Stimulated activated CD8-positive, alpha-beta memory T cell treated with anti-CD3 and anti-CD28 coated beads, Interleukin-12 subunit alpha, Interleukin-12 subunit beta, amount 100 ng/mL, for 4 hours (primary cell): Measurements from ENCODE around the gene EGLN1.

Source experiments
- DNase-seq: peaks from one replicate; pipeline ENCODE4 v3.0.0-alpha.2; 2020; ENCODE audit warnings: low read depth

The EGLN1 gene

DNA sequence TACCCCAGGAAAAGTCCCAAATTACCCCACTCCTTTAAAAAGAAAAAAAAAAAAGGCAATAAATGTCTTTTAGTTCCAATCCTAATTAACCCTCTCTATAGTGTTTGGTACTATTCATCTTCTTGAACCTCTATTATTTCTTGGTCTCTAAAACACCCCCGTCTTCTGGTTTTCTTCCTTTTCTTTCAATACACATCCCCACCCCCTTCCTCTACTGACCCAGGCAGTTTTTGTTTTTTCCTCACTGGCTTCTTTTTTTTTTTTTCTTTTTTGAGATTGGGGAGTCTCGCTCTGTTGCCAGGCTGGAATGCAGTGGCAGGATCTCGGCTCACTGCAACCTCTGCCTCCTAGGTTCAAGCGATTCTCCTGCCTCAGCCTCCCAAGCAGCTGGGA is 26.1 kb downstream of the EGLN1 start:
- no peak for DNase-seq

- no peak for DNase-seq
These were observed 26.8 kb downstream of the EGLN1 start for GRCh38 chr1:231395076-231395997.

DNA sequence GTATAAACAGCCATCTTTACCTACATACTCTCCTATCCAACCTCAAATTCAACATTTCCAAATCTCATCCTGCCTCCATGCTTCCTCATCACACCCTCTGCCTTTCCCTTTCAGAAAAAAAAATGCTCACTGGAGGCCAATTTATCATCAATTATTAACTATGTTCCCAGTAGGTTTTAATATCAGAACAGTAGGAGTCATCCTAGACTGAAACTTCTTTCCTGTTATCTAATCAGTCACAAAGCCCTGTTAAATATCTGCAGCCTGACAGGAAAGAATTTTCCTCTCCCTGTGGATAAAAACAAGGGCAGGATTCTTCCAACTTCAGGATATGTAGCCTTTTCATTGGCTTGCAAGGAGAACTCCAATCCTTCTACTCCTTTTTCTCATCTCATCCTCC is 28.4 kb downstream of the EGLN1 start:
- no peak for DNase-seq

DNA sequence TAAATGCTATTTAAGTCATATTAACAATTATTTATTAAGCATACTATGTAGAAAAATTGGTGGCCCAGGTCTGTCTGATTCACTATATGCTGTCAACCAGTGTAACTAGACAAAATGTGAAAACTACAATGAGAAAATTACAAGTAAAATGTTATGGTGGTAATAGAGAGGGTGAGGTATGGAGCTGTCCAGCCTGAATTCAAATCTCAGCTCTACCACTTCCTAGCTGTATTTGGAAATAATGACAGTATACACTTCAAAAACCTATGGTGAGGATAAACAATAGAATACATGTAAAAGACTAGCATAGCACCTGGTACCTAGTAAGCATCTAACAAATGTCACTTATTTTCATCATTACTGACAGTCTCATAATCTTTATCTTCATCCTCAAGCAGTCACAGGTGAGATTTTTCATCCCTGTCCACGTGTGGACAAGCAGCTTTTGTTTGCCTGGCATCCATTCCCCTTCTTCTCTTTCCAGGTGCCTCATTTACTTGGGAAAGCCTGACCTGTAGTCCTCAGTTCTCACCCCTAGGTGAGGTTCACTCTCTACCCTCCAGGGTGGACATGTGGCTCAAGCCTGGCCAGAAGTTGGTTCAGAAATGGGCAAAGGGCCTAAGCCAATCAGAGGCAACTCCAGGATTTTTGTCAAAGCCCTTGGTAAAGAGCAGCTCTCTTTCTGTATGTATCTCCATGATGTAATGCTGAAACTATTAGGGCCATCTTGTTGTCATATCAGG is 29.5 kb downstream of the EGLN1 start:
- no peak for DNase-seq

- DNase-seq, result no peak
These were observed 32.0 kb downstream of the EGLN1 start for GRCh38 chr1:231390071-231390470.

GRCh38 chr1:231387770-231388669 is 34.1 kb downstream of the EGLN1 start:
- no peak for DNase-seq

DNA sequence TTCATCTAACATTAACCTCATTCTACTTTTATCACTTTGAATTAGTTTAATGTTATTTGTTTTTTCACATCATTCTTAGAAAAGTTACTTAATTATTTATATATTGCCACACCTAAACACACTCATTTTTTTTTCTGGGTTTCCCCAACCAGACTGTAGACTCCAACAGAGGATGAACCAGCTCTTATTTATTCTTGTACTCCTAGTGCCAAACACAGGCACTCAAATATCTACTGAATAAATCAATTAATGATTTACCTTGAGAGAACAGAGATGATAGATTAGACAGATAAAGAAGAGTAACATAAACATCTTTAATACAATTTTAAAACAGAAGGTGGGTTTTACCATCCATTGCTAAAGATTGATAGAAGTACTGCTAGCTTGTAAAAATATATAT is 35.6 kb downstream of the EGLN1 start:
- no peak for DNase-seq

- no peak for DNase-seq
These were observed 36.7 kb downstream of the EGLN1 start for GRCh38 chr1:231385416-231385748.

GRCh38 chr1:231384696-231385415 is 37.2 kb downstream of the EGLN1 start:
- no peak for DNase-seq

- DNase-seq, result no peak
These were observed 38.8 kb downstream of the EGLN1 start for GRCh38 chr1:231383159-231383860.

DNA sequence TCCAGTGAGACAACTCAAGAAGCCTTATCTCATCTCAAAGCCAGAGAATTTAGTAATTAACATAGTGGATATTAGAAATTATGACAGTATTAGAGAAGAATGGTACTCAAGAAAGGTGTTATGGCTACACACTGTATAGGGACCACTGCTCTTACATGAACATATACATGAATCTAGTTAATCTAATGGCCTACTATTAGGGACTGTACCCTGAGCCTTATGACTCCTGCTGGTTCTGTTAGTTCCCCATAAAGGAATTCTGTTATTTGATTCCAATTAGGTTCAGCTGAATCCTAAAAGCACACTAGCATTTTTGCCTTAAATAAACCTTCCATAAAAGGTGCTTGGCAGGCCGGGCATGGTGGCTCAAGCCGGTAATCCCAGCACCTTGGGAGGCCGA is 39.7 kb downstream of the EGLN1 start:
- no peak for DNase-seq

- no peak for DNase-seq
These were observed 40.4 kb downstream of the EGLN1 start for GRCh38 chr1:231381729-231382128.

DNA sequence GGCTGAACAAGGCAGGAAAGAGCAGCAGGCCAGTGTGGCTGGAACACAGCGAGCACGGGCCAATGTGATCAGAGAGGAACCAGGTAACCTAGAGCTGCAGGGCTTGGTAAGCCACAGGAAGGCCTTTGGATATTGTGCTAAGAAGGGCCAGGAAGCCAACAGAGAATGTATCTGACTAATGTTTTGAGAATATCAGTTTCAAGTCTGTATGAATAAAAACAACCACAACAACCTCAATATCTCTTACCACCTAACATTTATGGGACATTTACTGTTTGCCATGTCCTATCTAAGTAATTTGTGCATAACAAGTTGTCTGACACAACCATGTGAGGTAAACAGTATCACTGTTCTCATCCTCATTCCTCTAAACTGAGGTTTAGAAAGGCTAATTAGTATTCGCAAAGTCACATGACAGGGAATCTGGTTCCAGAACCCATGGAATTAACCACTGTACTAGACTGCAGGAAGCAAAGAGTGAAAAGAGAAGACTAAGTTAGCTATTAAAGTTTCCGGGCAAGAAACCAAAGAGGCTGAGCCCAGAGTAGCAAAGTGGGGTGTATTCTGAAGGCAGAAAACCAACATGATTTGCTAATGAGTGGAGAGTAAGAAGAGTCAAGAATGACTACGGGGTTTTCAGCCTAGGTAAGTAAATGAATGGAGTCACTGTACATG is 45.1 kb downstream of the EGLN1 start:
- no peak for DNase-seq

DNA sequence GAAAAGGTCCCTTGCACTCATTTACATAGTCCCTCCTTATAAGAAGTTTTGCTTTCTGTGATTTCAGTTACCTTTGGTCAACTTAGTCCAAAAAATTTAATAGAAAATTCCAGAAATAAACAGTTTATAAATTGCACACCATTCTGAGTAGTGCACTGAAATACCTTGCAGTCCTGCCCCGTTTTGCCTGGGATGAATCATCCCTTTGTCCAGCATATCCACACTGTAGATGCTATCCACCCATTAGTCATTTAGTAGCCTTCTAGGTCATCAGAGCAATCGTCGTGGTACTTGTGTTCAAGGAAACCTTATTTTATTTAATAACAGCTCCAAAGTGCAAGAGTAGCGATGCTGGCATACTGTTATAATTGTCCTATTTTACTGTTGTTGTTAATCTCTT is 46.0 kb downstream of the EGLN1 start:
- no peak for DNase-seq

- no peak for DNase-seq
These were observed 47.7 kb downstream of the EGLN1 start for GRCh38 chr1:231374394-231374793.

GRCh38 chr1:231372501-231372900 is 49.6 kb downstream of the EGLN1 start:
- no peak for DNase-seq

DNA sequence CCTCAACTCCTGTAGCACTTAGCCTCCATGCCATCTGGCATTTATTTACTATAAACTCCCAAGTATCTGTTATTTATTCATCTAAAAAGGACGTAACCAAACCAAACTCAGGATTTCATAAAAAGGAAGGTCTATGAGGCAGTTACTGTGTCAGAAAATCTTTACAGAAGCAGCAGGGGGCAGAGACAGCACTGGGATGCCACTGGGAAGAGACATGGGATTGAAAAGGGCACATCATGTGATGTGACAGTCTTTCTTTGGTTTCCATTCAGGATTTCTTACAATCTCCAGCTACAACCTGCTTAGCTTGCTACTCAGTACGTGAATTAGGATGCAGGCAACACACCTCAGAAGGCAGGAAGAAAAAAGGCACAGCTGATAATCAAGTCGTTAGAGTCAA is 52.8 kb downstream of the EGLN1 start:
- DNase-seq, result no peak

DNA sequence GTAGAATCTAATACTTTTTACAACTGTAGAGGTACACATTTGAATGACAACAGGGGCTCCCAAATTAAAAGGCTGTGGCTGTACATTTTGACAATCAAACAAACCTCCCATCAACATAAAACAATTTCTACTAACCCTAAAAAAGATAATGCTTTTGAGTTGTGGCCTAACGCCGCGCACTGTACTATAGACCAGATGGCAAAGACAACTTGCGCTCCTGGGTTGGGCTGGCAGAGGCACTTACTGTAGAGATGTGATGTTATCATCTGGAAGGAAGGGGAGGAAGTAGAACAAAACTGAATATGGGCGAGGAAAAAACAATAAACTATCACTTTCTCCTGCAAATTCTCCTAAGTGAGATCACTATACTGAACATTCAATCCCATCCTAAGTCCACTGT is 57.9 kb downstream of the EGLN1 start:
- DNase-seq, result no peak

GRCh38 chr1:231363624-231364023 is 58.5 kb downstream of the EGLN1 start:
- DNase-seq, result no peak

- DNase-seq, result no peak
These were observed 59.8 kb downstream of the EGLN1 start for GRCh38 chr1:231362325-231362724.

GRCh38 chr1:231359113-231359512 is 63.0 kb downstream of the EGLN1 start:
- DNase-seq, result no peak
